ENCODE results near the gene UBN1. TPM values are rescaled to one million over a fixed set of nuclear protein-coding genes. Genes with fewer than 3 reads are reported as not detected.

Gene UBN1
- total RNA-seq, 1 experiment from 2014 or later, result 51.0 TPM

- Histone ChIP-seq H3K4me3 (ENCODE audit: low read depth, low read length, poor library complexity, severe bottlenecking) (no peak overlapping the region), H3K27me3 (replicated peaks; ENCODE audit: insufficient read depth, low read depth, low read length, poor library complexity) (no peaks in the 10 kb centered on the region), H3K4me1 (ENCODE audit: insufficient read depth, low read length, poor library complexity, severe bottlenecking) (no peaks in the 10 kb centered on the region), H3K36me3 (ENCODE audit: insufficient read depth, low read length, poor library complexity, severe bottlenecking) (peaks cover 14% of the 10 kb centered on the region), H3K27ac (ENCODE audit: low read depth, low read length, poor library complexity, severe bottlenecking) (no peak overlapping the region), H3K9me3 (ENCODE audit: low read depth, low read length, poor library complexity, severe bottlenecking) (no peaks in the 10 kb centered on the region)
- intact Hi-C loops (cut with micrococcal nuclease; ENCODE audit: unreplicated experiment), result no loop called here
- no peak for DNase-seq (ENCODE audit: low spot score)
- ChIA-PET CTCF (no interaction called here), POLR2A (ENCODE audit: low non-redundant PET) (no interaction called here)
- TF ChIP-seq CTCF (conservative IDR thresholded peaks at IDR 0.05; ENCODE audit: low read depth, low read length), result no peak
- TF ChIP-seq EZH2 (IDR thresholded peaks at IDR 0.05; ENCODE audit: borderline replicate concordance, low read depth, low read length, poor library complexity, severe bottlenecking), result no peak
- BruUV-seq (replicated peaks), result no TSS peak
Measured at GRCh38 chr16:4886151-4886550, 38.9 kb downstream of the UBN1 start.

GRCh38 chr16:4888428-4889135 lies 41.3 kb downstream of the UBN1 start:
- H3K27me3 ChIP-seq (replicated peaks; ENCODE audit: insufficient read depth, low read depth, low read length, poor library complexity), result no peaks in the 10 kb centered on the region
- TF ChIP-seq CTCF (conservative IDR thresholded peaks at IDR 0.05; ENCODE audit: low read depth, low read length), result no peak
- no peak for TF ChIP-seq EZH2 (IDR thresholded peaks at IDR 0.05; ENCODE audit: borderline replicate concordance, low read depth, low read length, poor library complexity, severe bottlenecking)
- no peak overlapping the region for H3K27ac ChIP-seq (ENCODE audit: low read depth, low read length, poor library complexity, severe bottlenecking)
- H3K4me3 ChIP-seq (ENCODE audit: low read depth, low read length, poor library complexity, severe bottlenecking), result no peak overlapping the region
- BruUV-seq (replicated peaks), result no TSS peak
- H3K9me3 ChIP-seq (ENCODE audit: low read depth, low read length, poor library complexity, severe bottlenecking), result no peaks in the 10 kb centered on the region
- POLR2A ChIA-PET (ENCODE audit: low non-redundant PET), result no interaction called here
- DNase-seq (ENCODE audit: low spot score), result no peak
- CTCF ChIA-PET, result no interaction called here
- H3K36me3 ChIP-seq (ENCODE audit: insufficient read depth, low read length, poor library complexity, severe bottlenecking), result peaks cover under 1% of the 10 kb centered on the region
- intact Hi-C loops (cut with micrococcal nuclease; ENCODE audit: unreplicated experiment), result no loop called here
- H3K4me1 ChIP-seq (ENCODE audit: insufficient read depth, low read length, poor library complexity, severe bottlenecking), result no peaks in the 10 kb centered on the region

- no peaks in the 10 kb centered on the region for H3K27me3 ChIP-seq (replicated peaks; ENCODE audit: insufficient read depth, low read depth, low read length, poor library complexity)
- H3K27ac ChIP-seq (ENCODE audit: low read depth, low read length, poor library complexity, severe bottlenecking), result no peak overlapping the region
- no TSS peak for BruUV-seq (replicated peaks)
- H3K4me1 ChIP-seq (ENCODE audit: insufficient read depth, low read length, poor library complexity, severe bottlenecking), result no peaks in the 10 kb centered on the region
- CTCF ChIA-PET, result no interaction called here
- no peaks in the 10 kb centered on the region for H3K36me3 ChIP-seq (ENCODE audit: insufficient read depth, low read length, poor library complexity, severe bottlenecking)
- TF ChIP-seq EZH2 (IDR thresholded peaks at IDR 0.05; ENCODE audit: borderline replicate concordance, low read depth, low read length, poor library complexity, severe bottlenecking) (no peak), CTCF (conservative IDR thresholded peaks at IDR 0.05; ENCODE audit: low read depth, low read length) (no peak)
- no peak overlapping the region for H3K4me3 ChIP-seq (ENCODE audit: low read depth, low read length, poor library complexity, severe bottlenecking)
- no peak for DNase-seq (ENCODE audit: low spot score)
- H3K9me3 ChIP-seq (ENCODE audit: low read depth, low read length, poor library complexity, severe bottlenecking), result no peaks in the 10 kb centered on the region
- POLR2A ChIA-PET (ENCODE audit: low non-redundant PET), result no interaction called here
- intact Hi-C loops (cut with micrococcal nuclease; ENCODE audit: unreplicated experiment), result no loop called here
Measured at GRCh38 chr16:4890026-4890425, 42.7 kb downstream of the UBN1 start.

Measured in A673 (cell line).